Measurements from ENCODE around the gene MOB2. TPM values are rescaled to one million over a fixed set of nuclear protein-coding genes. Genes with fewer than 3 reads are reported as not detected.

MOB2 gene
- total RNA-seq: 100 to 1,000 TPM in 1 of 4 donors, 10 to 100 TPM in 3; 84.8 to 126 (median 93.8) TPM

GRCh38 chr11:1486054-1486825 is at the start of gene MOB2:
Gene MOB2, minus strand, starts transcription at chr11:1486779. Its CDS starts 223 bp downstream, at chr11:1486556.
- intact Hi-C loops (cut with DNase I; ENCODE audit: low total_unique reads): no loop called here
- WGBS, 2 donors: 35 to 50% methylated on average over 12 to 26 of the region's 31 CpGs
- TF ChIP-seq CTCF (IDR thresholded peaks at IDR 0.05): no peak
- no peak for TF ChIP-seq POLR2A (IDR thresholded peaks at IDR 0.05)
- DNase-seq (ENCODE audit: low spot score in 2 of 2): no peak
- no peak within 1 kb of the TSS for H3K4me3 ChIP-seq (ENCODE audit: low read depth, poor library complexity, severe bottlenecking)

- TF ChIP-seq CTCF (IDR thresholded peaks at IDR 0.05) (no peak), POLR2A (IDR thresholded peaks at IDR 0.05) (no peak)
- H3K4me3 ChIP-seq (ENCODE audit: low read depth, poor library complexity, severe bottlenecking): no peak overlapping the region
- DNase-seq (ENCODE audit: low spot score in 2 of 2): no peak
- intact Hi-C loops (cut with DNase I; ENCODE audit: low total_unique reads): no loop called here
- WGBS, 2 donors: 61 to 71% methylated on average over 14 of the region's 14 CpGs
Observed at GRCh38 chr11:1534682-1535081, 48.1 kb upstream of the MOB2 start.

- no peak overlapping the region for H3K4me3 ChIP-seq (ENCODE audit: low read depth, poor library complexity, severe bottlenecking)
- DNase-seq (ENCODE audit: low spot score in 2 of 2): no peak
- WGBS, 2 donors: 85 to 90% methylated on average over 7 of the region's 7 CpGs
- TF ChIP-seq CTCF (IDR thresholded peaks at IDR 0.05) (no peak), POLR2A (IDR thresholded peaks at IDR 0.05) (no peak)
- intact Hi-C loops (cut with DNase I; ENCODE audit: low total_unique reads): no loop called here
Observed at GRCh38 chr11:1534171-1534570, 47.6 kb upstream of the MOB2 start.

- intact Hi-C loops (cut with DNase I; ENCODE audit: low total_unique reads): no loop called here
- 76 to 81% methylated on average over 10 of the region's 10 CpGs for WGBS, 2 donors
- no peak for DNase-seq (ENCODE audit: low spot score in 2 of 2)
- H3K4me3 ChIP-seq (ENCODE audit: low read depth, poor library complexity, severe bottlenecking): no peak overlapping the region
- no peak for TF ChIP-seq CTCF (IDR thresholded peaks at IDR 0.05)
- TF ChIP-seq POLR2A (IDR thresholded peaks at IDR 0.05): no peak
Observed at GRCh38 chr11:1533342-1533725, 46.8 kb upstream of the MOB2 start.

- WGBS, 2 donors: 34 to 50% methylated on average over 20 of the region's 20 CpGs
- H3K4me3 ChIP-seq (ENCODE audit: low read depth, poor library complexity, severe bottlenecking): no peak overlapping the region
- no peak for TF ChIP-seq CTCF (IDR thresholded peaks at IDR 0.05)
- no peak for TF ChIP-seq POLR2A (IDR thresholded peaks at IDR 0.05)
- no peak for DNase-seq (ENCODE audit: low spot score in 2 of 2)
- intact Hi-C loops (cut with DNase I; ENCODE audit: low total_unique reads): no loop called here
Observed at GRCh38 chr11:1532606-1533341, 46.2 kb upstream of the MOB2 start.
